Stimulated activated CD8-positive, alpha-beta memory T cell treated with anti-CD3 and anti-CD28 coated beads, Interleukin-12 subunit alpha, Interleukin-12 subunit beta, amount 100 ng/mL, for 4 hours (primary cell): ENCODE measurements around the gene NTSR2.
"Not testable (repeated sequence)": the region's sequence is repeated elsewhere in the genome, so short reads cannot be mapped to it uniquely, and the experiment has no call there.

Experiments used
- DNase-seq: peaks from one replicate; pipeline ENCODE4 v3.0.0-alpha.2; 2020; ENCODE audit warnings: low read depth

NTSR2 gene

DNA sequence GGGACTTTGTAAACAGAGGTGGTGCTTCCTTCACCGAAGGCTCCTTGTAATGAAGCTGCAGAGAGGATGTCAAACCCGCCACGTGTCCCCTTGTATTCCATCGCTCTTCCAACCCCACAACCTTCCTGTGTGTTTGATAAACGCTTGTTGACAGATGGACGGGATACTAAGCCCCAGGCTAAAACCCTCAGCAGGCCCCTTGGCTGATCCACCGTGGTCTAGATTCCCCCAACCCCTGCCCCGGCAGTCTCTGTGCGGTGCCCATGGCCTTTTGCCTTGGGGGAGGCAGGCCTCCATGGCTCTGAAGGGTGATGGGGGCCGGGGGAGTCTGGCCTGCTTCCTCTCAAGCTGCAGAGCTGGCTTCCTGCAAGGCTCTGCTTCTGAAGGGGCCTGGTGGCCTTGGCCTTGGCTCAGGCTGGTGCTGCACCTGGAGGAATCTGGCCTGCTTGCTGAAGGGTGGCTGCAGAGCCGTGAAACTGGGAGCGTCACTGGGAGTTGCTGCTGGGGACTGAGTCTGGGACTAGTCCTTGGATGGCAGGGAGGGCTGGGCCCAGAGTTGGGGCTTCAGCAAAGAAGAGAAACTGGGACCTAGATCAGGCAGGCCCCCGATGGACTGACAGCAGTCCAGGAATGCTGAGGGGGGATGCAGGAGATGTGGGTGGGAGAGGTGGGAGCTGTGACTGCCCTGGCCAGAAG lies 9.6 kb upstream of the NTSR2 start:
- DNase-seq = no peak

DNA sequence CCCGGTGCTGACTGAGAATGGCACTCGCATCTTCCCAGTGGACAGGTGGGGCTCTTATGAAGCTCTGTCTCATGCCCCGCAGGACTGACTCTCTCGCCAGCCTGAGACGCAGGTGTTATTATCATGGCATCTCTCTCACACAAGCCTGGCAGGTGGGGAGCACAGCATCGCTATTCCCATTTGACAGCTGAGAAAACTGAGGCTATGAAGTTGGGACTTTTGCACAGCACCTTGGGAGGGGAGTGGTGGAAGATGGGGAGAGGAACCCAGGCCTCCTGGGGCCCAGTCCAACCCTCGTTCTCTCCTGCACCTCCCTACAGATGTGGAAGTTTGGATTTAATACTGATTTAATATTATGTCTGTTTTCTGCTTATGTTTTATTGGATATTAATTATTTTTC lies 9.0 kb upstream of the NTSR2 start:
- no peak for DNase-seq

DNA sequence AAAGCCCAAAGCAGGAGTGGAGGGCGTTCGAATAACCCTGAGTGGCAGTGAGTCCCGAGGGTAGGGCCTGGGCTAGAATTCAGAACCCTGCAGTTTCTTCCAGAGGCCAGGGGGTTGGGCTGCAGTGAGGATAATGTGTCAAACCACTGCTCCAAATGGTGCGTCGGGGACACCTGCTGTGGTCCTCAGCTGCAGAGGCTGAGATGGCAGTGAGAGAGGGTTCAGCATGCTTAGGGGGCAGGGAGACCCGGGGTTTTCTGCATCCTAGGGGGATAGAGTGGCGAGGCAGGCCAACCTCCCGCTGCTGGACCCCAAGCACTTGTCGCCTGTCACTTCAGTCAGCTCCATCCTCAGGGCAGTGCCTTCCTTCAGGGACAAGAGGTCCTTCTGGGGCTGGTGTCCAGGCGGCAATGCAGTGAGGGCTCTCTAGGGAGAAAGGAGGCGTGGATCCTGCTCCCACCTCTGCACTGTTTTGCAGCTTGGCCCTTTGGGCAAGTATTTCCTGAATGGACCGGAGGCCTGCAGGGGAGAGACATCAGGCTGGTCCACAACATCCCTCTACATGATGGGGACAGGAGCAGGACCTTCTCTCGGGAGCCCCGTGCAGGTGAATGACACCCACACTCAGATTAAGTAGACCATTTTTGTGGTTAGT lies 8.4 kb upstream of the NTSR2 start:
- DNase-seq = no peak

DNA sequence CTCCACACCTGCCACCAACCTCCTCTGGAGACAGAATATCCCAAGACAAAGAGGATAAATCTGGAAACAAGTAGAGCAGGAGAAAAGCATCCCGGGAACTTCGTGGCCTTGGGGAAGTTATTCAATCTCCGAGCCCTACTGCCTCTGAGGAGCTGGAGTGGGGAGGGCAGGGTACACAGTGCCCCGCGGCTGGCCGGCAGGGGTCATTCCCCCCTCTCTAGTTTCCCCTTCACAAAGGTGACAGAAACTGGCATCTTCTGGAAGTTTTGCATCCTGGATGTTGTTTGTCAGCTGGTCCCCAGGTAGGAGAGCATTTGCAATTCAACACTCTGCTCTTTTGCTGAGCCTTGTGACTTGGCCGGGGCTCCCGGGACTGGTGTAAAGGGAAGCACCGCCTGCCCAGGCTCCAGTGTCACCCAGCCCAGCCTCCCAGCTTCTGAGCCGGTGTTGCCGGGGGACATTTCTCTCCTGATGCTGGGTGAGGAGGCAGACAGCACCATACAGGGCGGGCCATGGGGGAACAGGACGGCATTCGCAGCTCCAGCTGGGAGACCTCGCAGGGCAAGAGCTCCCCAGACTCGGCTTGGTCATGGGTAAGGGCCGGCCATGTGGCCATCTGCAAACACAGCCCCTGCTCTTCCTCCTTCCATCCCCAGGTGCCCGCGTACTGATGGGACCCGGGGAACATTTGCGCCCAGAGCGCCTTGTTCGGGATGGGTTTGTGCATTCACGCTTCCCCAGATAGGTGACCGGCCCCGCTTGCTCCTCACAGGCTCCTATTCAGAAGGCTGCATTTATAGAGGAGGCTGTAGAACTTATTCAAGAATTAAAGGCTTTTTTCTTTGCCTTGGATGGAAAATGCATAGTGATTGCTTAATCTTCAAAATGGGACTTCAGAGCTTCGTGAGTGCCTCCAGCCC lies 7.4 kb upstream of the NTSR2 start:
- DNase-seq = no peak

DNA sequence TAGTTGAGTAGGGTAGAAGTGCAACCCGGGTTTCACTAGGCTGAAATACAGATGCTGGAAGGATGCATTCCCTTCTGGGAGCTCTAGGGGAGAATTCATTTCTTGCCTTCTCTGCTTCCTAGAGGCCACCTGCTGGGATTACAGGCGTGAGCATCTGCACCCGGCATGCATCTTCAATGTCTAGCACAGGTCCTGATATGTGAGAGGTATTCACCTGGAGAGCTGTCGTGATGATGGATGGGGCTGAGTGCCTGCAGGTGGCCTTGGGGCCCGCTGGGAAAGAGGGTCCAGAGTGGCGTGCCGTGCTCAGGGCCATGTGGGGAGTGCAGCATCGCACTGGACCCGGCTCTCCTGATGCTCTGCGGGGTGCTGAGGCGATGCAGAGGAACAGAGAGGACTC lies 6.6 kb upstream of the NTSR2 start:
- DNase-seq = no peak

DNA sequence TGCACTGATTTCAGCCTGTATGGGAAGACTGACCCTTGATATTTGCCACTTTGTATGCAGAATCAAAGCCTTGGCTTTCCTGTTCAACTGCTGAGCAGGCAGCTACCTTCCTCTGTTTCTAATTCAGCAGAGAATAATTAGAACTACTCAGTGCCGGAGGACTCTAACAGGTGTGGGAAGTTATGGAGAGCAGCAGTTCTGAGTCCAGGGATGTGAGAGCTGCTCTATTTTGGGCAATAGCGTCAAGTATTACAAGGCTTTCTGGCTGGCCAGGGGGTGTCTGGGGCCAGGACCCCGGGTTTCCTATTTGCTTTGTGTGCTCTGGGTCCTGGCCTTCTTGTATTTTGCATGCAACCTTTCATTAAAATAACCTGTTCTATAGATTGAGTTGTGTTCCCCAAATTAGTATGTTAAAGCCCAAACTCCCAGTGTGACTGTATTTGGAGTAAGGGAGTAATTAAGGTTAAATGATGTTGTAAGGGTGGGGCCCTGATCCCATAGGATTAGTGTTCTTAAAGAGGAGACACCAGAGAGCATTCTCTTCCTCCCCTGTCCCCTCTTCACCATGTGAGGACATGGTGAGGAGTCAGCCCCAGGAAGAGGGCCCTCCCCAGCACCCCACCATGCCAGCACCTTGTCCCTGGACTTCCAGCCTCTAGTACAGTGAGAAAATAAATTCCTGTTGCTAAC lies 5.6 kb upstream of the NTSR2 start:
- no peak for DNase-seq

DNA sequence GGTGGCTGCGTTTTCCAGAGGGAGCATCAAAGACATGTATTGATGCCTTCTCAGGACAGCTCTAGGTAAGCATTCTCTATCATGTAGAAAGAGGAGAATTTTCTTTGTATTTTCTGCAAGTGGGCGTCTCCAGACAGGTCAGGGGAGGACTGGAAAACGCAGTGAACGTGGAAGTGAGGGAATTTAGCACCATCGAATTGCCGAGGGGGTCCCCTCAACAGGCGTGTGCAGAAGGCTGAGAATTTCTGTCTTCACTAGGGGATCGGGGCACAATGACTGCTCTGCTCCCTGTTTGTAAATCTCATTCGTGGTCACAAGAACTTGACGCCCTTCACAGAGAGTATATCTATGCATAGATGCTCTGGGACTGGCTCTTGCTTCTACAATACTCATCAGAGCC lies 5.0 kb upstream of the NTSR2 start:
- DNase-seq = no peak

DNA sequence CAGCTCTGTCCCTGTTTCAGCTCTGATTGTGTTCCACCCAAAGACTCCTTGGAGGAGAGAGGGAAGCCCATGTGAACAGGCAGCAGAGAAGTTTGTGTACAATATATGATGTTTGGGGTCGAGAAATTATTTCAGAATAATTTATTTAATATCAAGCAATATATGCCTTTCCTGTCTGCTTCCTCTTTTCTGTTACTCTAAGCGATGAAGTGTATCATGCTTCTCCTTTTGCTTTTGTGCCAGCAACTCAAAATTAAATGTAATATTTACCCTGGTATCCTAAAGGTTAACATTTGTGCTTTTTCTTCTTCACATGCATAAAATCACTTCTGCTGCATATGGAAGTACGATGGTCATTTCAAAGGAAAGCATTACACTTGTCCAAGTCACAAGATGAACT lies 2.4 kb upstream of the NTSR2 start:
- no peak for DNase-seq

DNA sequence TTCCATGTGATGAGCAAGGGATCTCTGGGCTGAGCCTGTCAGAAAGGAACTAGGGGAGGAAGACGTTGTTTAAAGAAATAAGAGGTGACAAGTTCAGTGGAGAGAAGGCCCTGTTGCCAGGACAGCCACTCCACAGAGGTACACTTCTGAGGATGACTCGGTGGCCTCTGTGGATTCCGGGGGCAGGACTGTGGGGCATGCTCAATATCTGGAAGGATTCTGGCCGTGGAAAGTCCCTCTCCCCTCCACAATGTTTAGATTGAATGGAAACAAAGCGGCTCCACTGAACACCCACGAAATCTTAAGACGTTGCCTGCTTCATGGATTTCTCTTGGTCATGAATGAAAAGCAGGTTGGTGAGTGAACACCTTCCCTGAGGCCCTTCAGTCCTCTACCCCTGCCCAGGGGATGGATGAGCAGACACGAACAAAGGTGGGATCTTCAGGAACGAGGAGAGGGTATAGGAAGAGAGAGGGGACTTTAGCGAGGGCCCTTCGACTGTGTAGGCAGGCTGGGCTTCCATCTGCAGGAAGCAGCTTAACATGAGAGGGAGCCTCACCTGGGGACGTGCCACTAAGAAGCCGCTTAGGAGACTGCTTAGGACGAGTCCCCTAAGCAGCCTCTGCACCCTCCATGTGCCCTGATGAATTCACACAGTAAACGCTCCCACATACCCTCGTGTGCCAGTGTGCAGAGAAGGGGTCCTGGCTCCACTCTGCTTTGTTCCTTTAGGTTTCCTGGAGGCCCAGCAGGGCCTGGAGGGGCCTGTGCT lies 1.9 kb downstream of the NTSR2 start:
- DNase-seq = no peak

DNA sequence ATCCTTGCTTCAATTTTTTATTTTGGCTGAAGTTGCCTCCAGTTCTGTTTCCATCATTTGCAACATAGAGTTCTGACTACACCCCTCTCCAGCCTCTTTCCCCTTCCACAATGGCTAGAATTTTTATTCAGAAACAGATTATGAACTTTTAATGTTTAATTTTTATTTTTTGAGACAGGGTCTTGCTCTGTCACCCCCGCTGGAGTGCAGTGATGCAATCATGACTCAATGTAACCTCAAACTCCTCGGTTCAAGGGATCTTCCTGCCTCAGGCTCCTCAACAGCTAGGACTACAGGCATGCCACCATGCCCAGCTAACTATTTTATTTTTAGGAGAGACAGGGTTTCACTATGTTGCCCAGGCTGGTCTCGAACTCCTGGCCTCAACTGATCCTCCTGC lies 2.8 kb downstream of the NTSR2 start:
- no peak for DNase-seq

DNA sequence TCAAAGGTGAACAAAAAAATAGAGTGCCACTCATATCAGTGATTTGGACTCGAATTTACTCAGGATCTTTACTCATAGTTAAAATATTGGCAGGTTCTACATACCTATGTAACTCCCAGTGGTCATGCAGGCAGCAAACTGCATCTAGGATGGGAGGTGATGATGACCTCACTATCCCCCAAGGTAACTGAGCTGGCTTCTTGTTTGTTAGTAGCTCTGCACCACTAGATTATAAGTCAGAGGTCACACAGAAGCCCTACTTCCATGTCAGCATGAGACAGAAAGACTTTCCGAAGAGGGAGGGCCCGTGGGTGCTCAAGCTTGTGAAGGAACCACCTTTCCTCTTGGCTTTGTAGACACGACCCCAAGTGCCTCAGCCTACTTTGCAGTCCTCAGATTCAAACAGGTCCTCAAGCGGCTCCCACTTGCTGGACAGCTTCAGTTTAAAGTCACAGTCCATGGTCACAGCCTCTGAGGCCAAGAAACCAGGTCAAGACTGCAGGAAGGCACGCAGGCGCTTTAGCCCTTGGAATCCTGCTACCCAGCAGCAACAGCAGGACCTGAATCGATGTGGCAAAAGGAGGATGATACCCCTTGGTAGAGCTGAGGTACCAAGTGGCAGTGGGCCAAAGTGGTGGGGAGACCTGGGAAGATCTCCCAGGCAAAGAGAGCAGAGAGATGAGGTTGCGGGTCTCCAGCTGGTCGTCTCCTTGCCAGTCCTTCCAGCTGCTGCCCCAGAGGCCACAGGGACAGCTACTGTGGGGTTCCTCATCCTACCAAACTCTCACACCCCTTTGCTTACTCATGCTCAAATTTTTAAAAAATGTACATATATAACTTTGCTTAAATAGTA lies 4.3 kb downstream of the NTSR2 start:
- DNase-seq = no peak

DNA sequence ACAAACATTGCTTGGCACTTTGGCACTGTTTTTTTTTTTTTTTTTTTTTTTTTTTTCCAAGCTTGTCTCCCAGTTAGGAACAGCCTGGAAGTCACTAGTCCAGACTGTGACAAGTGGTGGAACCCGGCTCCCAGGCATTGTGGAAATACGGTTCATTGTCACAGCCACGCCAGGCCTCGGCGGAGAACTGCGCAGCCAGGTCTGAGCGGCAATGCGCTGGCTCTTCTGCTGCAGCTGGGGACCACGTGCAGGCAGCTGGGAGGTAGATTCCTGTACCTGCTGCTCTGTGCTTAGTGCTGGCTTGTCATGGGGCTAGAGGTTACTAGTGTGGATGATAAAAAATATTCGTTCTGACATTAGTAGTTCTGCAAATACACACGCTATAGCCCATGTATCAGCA lies 5.0 kb downstream of the NTSR2 start:
- DNase-seq = no peak

DNA sequence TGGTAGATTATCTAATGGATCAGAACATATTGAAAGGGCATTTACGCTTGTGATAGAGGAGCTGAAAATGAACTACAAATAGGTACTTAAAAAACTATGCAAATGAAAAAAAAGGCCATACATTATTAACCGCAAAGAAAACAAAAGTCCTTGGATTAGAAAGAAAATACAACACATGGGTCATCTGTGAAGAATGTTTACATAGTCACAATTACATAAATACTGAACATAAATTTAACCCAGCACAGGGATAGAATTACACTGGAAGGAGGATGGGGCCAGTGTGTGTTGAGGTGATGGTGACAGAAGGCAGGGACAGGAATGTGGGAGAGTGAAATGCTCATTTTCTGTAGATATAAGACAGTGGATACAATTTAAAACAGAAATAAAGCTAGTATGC lies 6.6 kb downstream of the NTSR2 start:
- DNase-seq = no peak

DNA sequence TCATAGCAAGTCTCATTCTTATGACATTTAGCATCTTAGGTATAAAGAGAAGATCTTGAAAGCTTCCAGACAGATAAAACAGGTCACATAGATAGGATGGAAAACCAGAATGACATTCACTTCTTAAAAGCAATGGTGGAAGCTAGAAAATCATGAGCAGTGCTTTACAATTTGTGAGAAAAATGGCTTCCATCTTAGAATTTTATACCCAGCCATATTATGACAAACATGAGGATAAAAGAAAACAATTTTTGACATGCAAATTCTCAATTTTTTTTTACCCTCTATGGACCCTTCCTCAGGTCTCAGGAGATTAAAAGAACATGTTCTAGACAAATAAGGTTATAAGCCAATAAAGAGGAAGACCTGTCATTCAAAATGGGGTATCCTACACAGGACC lies 7.1 kb downstream of the NTSR2 start:
- no peak for DNase-seq

DNA sequence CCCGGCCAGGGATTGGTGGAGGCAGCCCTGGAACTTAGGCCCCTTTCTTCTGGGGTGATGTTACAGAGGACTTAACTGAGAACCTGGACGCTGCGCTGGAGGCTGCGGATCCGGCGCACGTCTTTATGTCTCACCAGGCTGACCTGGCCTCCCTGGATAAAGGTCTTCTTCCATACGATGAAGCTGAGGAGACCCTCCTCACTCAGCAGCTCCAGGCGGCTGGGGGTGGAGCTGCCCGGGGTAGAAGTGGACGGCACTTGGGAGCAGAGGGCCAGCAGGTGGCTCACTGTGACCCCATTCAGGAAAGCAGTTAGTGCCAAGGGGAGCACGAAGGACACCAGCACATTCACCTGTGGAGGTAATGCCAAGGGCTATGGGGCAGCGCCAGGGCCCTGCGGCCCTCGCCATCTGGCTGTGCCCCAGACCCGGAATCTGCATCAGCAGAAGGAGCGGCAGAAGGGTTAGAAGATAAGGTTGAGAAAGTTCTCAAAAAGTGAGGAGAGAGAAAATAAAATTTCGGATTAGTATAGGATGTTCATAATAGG lies 8.0 kb downstream of the NTSR2 start:
- no peak for DNase-seq

DNA sequence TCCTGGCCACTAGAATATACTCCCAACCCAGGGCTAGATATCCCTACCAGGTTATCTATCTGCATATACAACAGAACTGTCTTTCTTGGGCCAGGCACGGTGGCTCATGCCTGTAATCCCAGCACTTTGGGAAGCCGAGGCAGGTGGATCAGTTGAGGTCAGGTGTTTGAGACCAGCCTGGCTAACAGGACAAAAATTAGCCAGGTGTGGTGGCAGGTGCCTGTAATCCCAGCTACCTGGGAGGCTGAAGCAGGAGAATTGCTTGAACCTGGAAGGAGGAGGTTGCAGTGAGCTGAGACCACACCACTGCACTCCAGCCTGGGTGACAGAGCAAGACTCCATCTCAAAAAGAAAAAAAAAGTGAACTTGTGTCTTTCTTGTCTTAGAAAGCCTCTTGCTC lies 9.6 kb downstream of the NTSR2 start:
- not testable (repeated sequence) for DNase-seq

DNA sequence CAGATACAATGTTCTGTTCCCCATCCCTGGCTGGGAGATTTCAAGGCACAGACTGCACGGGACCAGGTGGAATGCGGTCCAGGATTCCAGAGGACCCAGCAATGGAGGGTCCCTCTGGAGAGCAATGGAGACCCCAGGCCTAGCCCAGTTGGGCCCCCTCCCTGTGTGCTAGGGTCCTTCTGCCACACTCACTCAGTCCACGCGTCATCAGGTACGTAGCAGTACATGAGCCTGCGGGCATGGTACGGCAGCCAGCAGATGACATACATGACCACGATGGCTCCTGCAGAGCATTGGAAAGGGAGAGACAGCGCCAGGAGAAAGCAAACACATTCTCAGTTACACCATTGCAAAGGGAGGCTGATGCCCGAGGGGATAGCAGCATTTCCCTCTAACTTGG lies 10.1 kb downstream of the NTSR2 start:
- no peak for DNase-seq

DNA sequence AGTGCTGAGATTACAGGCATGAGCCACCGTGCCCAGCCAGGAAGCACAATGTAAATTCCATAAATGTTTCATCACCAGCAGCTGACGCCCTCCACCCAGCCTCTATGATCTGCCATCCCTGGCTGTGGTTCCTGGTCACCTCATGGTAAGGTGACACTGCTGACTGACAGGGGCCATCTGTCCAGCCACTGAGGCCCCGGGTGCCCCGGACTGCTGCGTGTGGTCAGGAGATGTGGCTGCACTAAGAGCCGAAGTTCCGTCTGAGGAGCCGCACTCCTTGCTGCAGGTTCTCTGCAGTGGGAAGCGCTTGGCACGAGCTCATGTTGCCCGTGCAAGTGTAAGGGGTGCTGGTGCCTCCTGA lies 10.9 kb downstream of the NTSR2 start:
- DNase-seq = no peak

DNA sequence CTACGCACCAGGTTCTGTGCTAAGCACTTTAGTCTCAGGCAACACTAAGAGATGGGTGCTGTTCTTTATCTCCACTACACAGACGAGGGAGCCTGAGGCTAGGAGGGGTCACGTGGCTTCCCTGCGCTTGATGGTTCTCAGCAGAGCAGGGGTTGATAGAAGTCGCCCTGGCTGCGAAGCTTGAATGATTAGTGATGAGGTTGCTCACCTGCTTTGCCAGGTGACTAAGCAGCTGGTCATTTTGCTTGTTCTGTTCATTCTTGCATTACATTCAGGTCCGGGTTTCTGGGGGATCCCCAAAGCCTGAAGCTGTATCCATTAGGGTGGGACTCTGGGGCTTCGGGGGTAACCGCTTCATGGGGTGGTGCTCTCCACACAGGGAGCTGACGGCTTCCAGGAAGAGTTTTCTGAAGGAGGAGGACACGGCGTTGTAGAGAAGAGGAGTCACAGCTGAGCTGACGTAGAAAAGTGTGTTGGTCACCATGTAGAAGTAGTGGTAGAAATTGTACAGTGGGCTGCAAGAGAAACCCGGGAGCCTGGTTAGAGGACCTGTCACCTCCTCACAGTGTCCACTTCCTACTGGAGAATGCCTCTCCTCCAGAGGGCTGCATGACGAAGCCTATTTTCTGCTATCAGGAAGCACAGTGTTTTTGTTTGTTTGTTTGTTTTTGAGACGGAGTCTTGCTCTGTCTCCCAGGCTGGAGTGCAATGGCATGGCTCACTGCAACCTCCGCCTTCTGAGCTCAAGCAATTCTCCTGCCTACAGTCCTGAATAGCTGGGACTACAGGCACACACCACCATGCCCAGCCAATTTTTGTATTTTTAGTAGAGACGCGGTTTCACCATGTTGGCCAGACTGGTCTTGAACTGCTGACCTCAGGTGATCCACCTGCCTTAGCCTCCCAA lies 11.5 kb downstream of the NTSR2 start:
- DNase-seq = no peak
